CD14-positive monocyte (primary cell): Measurements from ENCODE around the gene CDK4. TPM values are rescaled to one million over a fixed set of nuclear protein-coding genes. Genes with fewer than 3 reads are reported as not detected.

Source experiments
- DNase-seq, 3 donors: peaks; one replicate each; pipeline ENCODE4 v3.0.0-alpha.2; 2011 to 2022
- H2AFZ ChIP-seq: 2 replicates; pipeline ENCODE4 v1.6.0; 2012; ENCODE audit warnings: mild to moderate bottlenecking, low read depth, low read length, inconsistent platforms; ENCODE audit not compliant: insufficient read depth, poor library complexity, severe bottlenecking
- H3K27ac ChIP-seq, 2 donors: 1 replicate in 1 of 2; 2 replicates in 1 of 2; pipeline ENCODE4 v1.5.1; 2012 to 2013; ENCODE audit warnings: low read length in 2 of 2, control low read depth in 1 of 2, inconsistent platforms in 1 of 2, low read depth in 1 of 2, mild to moderate bottlenecking in 1 of 2
- H3K27me3 ChIP-seq, 2 donors: one replicate each; pipeline versions ENCODE4 v1.6.0 to v1.6.1; 2011 to 2013; ENCODE audit warnings: low read length in 2 of 2; ENCODE audit not compliant: control insufficient read depth in 2 of 2, insufficient read depth in 2 of 2
- H3K36me3 ChIP-seq, 2 donors: replicated peaks in 1 of 2; 1 replicate in 1 of 2; 2 replicates in 1 of 2; pipeline versions ENCODE4 v1.5.1 to v1.6.1; 2012 to 2013; ENCODE audit warnings: low read length in 2 of 2, control low read depth in 1 of 2, inconsistent platforms in 1 of 2, mild to moderate bottlenecking in 1 of 2; ENCODE audit not compliant: insufficient read depth in 2 of 2, control insufficient read depth in 1 of 2
- H3K4me1 ChIP-seq, 2 donors: 1 replicate in 1 of 2; 2 replicates in 1 of 2; pipeline versions ENCODE4 v1.5.1 to v1.6.1; 2012 to 2013; ENCODE audit warnings: low read length in 2 of 2, control low read depth in 1 of 2, inconsistent platforms in 1 of 2, mild to moderate bottlenecking in 1 of 2, moderate library complexity in 1 of 2; ENCODE audit not compliant: insufficient read depth in 2 of 2, control insufficient read depth in 1 of 2
- H3K4me2 ChIP-seq: replicated peaks from 2 replicates; pipeline ENCODE3; 2012; ENCODE audit warnings: low read length, moderate library complexity, mild to moderate bottlenecking; ENCODE audit not compliant: poor library complexity, severe bottlenecking; ENCODE audit errors: extremely low read depth
- H3K4me3 ChIP-seq, 3 experiments: fragments of 200-600 bp in 1 of 3; sonication (generic) in 1 of 3; replicated peaks in 1 of 3; 1 replicate in 2 of 3; 2 replicates in 1 of 3; pipeline ENCODE4 v1.5.1; 2011 to 2013; ENCODE audit warnings: low read length in 3 of 3, mild to moderate bottlenecking in 3 of 3, control low read depth in 2 of 3, low read depth in 2 of 3, inconsistent platforms in 1 of 3, moderate library complexity in 1 of 3
- H3K79me2 ChIP-seq: 2 replicates; pipeline ENCODE4 v1.6.0; 2012; ENCODE audit warnings: mild to moderate bottlenecking, control low read depth, inconsistent platforms, low read length, moderate library complexity; ENCODE audit not compliant: insufficient read depth
- H3K9ac ChIP-seq: 2 replicates; pipeline ENCODE4 v1.6.0; 2017; ENCODE audit warnings: low read length, mild to moderate bottlenecking; ENCODE audit not compliant: insufficient read depth, poor library complexity, severe bottlenecking
- H3K9me3 ChIP-seq, 2 donors: replicated peaks in 1 of 2; 1 replicate in 1 of 2; 2 replicates in 1 of 2; pipeline versions ENCODE4 v1.5.1 to v1.6.1; 2012 to 2013; ENCODE audit warnings: low read length in 2 of 2, control low read depth in 1 of 2; ENCODE audit not compliant: control insufficient read depth in 1 of 2, insufficient read depth in 1 of 2
- H4K20me1 ChIP-seq: 2 replicates; pipeline ENCODE4 v1.6.0; 2012; ENCODE audit warnings: mild to moderate bottlenecking, low read length, control low read depth, moderate library complexity; ENCODE audit not compliant: insufficient read depth
- H3K27ac Mint-ChIP-seq, 7 donors: one replicate each; pipeline ENCODE4 v1.8.0; 2020; ENCODE audit warnings: mild to moderate bottlenecking in 7 of 7, mixed read lengths in 7 of 7, moderate library complexity in 6 of 7, inconsistent platforms in 2 of 7
- H3K27me3 Mint-ChIP-seq, 3 donors: one replicate each; pipeline ENCODE4 v1.8.0; 2021 to 2022; ENCODE audit warnings: low read depth in 3 of 3, mild to moderate bottlenecking in 3 of 3, mixed read lengths in 3 of 3, moderate library complexity in 3 of 3, inconsistent platforms in 1 of 3
- H3K36me3 Mint-ChIP-seq, 2 donors: one replicate each; pipeline ENCODE4 v1.8.0; 2020; ENCODE audit warnings: mixed read lengths in 2 of 2, inconsistent platforms in 1 of 2, mild to moderate bottlenecking in 1 of 2
- H3K4me1 Mint-ChIP-seq: one replicate; pipeline ENCODE4 v1.8.0; 2020; ENCODE audit warnings: mild to moderate bottlenecking, mixed read lengths
- H3K4me3 Mint-ChIP-seq, 2 donors: one replicate each; pipeline ENCODE4 v1.8.0; 2020; ENCODE audit warnings: mild to moderate bottlenecking in 2 of 2, mixed read lengths in 2 of 2, moderate library complexity in 1 of 2
- H3K9me3 Mint-ChIP-seq, 7 donors: one replicate each; pipeline ENCODE4 v1.8.0; 2020 to 2022; ENCODE audit warnings: mixed read lengths in 7 of 7, mild to moderate bottlenecking in 6 of 7, moderate library complexity in 6 of 7, inconsistent platforms in 2 of 7
- CTCF ChIP-seq: fragments of 200-600 bp; IDR thresholded peaks from one replicate; pipeline ENCODE4 v1.8.0; 2022; ENCODE audit warnings: antibody characterized with exemption, mild to moderate bottlenecking
- WGBS: methylation state at CpG from one replicate; pipeline ENCODE4 v1.1.5; 2013; ENCODE audit warnings: missing lambda C conversion rate; ENCODE audit not compliant: insufficient coverage; 5-methylcytosine and 5-hydroxymethylcytosine counted together
- intact Hi-C, 2 donors: fragments of 100-400 bp; cut with micrococcal nuclease; formaldehyde crosslinking; loops; one replicate each; pipeline versions ENCODE4 v1.15.0 to v1.15.1; 2023
- polyA plus RNA-seq, 3 donors: library from polyadenylated mRNA; depleted of rRNA in 1 of 3; unstranded in 2 of 3; stranded (reverse) in 1 of 3; fragments of 300-500 nt in 2 of 3; fragments of >200 nt in 1 of 3; fragmentation: Illumina TruSeq in 2 of 3; gene quantifications; 1 replicate in 2 of 3; 2 replicates in 1 of 3; pipeline ENCODE4 v1.2.3, GENCODE V29; 2012 to 2021

CDK4 gene
- polyA plus RNA-seq, 3 donors: 26.2 to 38.4 (median 27.4) TPM

GRCh38 chr12:57781801-57782200 is 29.7 kb upstream of the CDK4 start:
- Mint-ChIP-seq H3K9me3 (peaks cover 0 to 2% (median 0%) of the 10 kb centered on the region in 7 donors), H3K4me1 (peaks cover 41% of the 10 kb centered on the region), H3K27ac (peak overlapping the region; percentile 74 to 94 (median 76)), H3K27me3 (peaks cover 0 to 3% (median 0%) of the 10 kb centered on the region in 3 donors), H3K4me3 (peak overlapping the region in 1 of 2 donors; percentile 43), H3K36me3 (peaks cover 16 to 18% of the 10 kb centered on the region in 2 donors)
- Histone ChIP-seq H3K27ac (peak overlapping the region; percentile 36 to 81), H3K79me2 (peaks cover 17% of the 10 kb centered on the region), H3K9ac (no peak overlapping the region), H3K27me3 (no peaks in the 10 kb centered on the region), H3K4me3 (peak overlapping the region in 1 of 3 experiments; percentile 82), H4K20me1 (no peaks in the 10 kb centered on the region), H3K9me3 (no peaks in the 10 kb centered on the region), H3K4me2 (peak overlapping the region; percentile 83), H3K36me3 (peaks cover 17 to 18% of the 10 kb centered on the region in 2 donors), H2AFZ (peak overlapping the region; percentile 57), H3K4me1 (peaks cover 37 to 39% of the 10 kb centered on the region in 2 donors)
- 6% methylated on average over 2 of the region's 2 CpGs for WGBS
- TF ChIP-seq CTCF: no peak
- intact Hi-C loops: loop anchor here in 1 of 2 donors (5.0 kb wide), 1 partner anchor 66 kb away; the partner anchor contains the start of gene CTDSP2
- peak in 1 of 3 donors; percentile 2 for DNase-seq

GRCh38 chr12:57781244-57781643 is 29.1 kb upstream of the CDK4 start:
- Histone ChIP-seq H3K79me2 (peaks cover 17% of the 10 kb centered on the region), H3K9ac (no peak overlapping the region), H3K4me3 (peak overlapping the region in 1 of 3 experiments; percentile 82), H2AFZ (peak overlapping the region; percentile 57), H3K9me3 (no peaks in the 10 kb centered on the region), H3K36me3 (peaks cover 12% of the 10 kb centered on the region in 2 donors), H3K27me3 (no peaks in the 10 kb centered on the region), H3K4me1 (peaks cover 38 to 39% of the 10 kb centered on the region in 2 donors), H4K20me1 (no peaks in the 10 kb centered on the region), H3K4me2 (peak overlapping the region; percentile 83), H3K27ac (peak overlapping the region; percentile 36 to 81)
- Mint-ChIP-seq H3K27ac (peak overlapping the region; percentile 57 to 94 (median 76)), H3K4me1 (peaks cover 42% of the 10 kb centered on the region), H3K4me3 (peak overlapping the region in 1 of 2 donors; percentile 43), H3K9me3 (peaks cover 0 to 2% (median 0%) of the 10 kb centered on the region in 7 donors), H3K36me3 (peaks cover 11 to 12% of the 10 kb centered on the region in 2 donors), H3K27me3 (peaks cover 0 to 3% (median 0%) of the 10 kb centered on the region in 3 donors)
- intact Hi-C loops: loop anchor here in 1 of 2 donors (5.0 kb wide), 1 partner anchor 66 kb away; the partner anchor contains the start of gene CTDSP2
- TF ChIP-seq CTCF: no peak
- 38% methylated on average over 1 of the region's 3 CpGs for WGBS
- DNase-seq: peak in 2 of 3 donors; percentile 57 to 63
